Upper lobe of left lung (tissue), 6 donors: ENCODE data around the gene DOCK1. TPM values are rescaled to one million over a fixed set of nuclear protein-coding genes. Genes with fewer than 3 reads are reported as not detected.

Experiments
- ATAC-seq, 2 donors: fragments of 200-7000 bp; cut with Tn5 transposase; one replicate each; pipeline ENCODE4 v1.9.1; 2022; ENCODE audit warnings: mild to moderate bottlenecking in 2 of 2, moderate library complexity in 2 of 2; ENCODE audit not compliant: low FRiP score in 2 of 2
- DNase-seq, 2 donors: peaks; one replicate each; pipeline ENCODE4 v3.0.0-alpha.2; 2019 to 2020
- H3K27ac ChIP-seq, 4 donors: fragments of 200-600 bp; sonication (generic); one replicate each; pipeline ENCODE4 v1.5.1; 2016 to 2019
- H3K27me3 ChIP-seq, 4 donors: fragments of 200-600 bp; sonication (generic); one replicate each; pipeline ENCODE4 v1.5.1; 2017 to 2019
- H3K36me3 ChIP-seq, 4 donors: fragments of 200-600 bp; sonication (generic); one replicate each; pipeline ENCODE4 v1.5.1; 2016 to 2019
- H3K4me1 ChIP-seq, 4 donors: fragments of 200-600 bp; sonication (generic); one replicate each; pipeline ENCODE4 v1.5.1; 2018 to 2019
- H3K4me3 ChIP-seq, 4 donors: fragments of 200-600 bp; sonication (generic); one replicate each; pipeline ENCODE4 v1.5.1; 2017 to 2019; ENCODE audit warnings: mild to moderate bottlenecking in 2 of 4, moderate library complexity in 1 of 4
- H3K9me3 ChIP-seq, 4 donors: fragments of 200-600 bp; sonication (generic); one replicate each; pipeline ENCODE4 v1.5.1; 2018 to 2019
- EP300 ChIP-seq, 4 donors: sonication (generic); formaldehyde crosslinking; IDR thresholded peaks; one replicate each; pipeline ENCODE4 v1.5.1; 2017; ENCODE audit warnings: antibody characterized with exemption in 4 of 4, control low read depth in 2 of 4
- POLR2A ChIP-seq, 4 donors: fragments of 450-650 bp; IDR thresholded peaks; one replicate each; pipeline ENCODE4 v1.5.1; 2016 to 2017; ENCODE audit warnings: antibody characterized with exemption in 4 of 4, mild to moderate bottlenecking in 2 of 4
- POLR2AphosphoS5 ChIP-seq, 2 donors: sonication (generic); formaldehyde crosslinking; IDR thresholded peaks; one replicate each; pipeline ENCODE4 v1.5.1; 2017; ENCODE audit warnings: antibody characterized with exemption in 2 of 2
- WGBS, 2 donors: methylation state at CpG; one replicate each; pipeline ENCODE4 v1.1.5; 2017 to 2018; 5-methylcytosine and 5-hydroxymethylcytosine counted together
- total RNA-seq, 6 donors: library from RNA; depleted of rRNA in 4 of 6; stranded (reverse); fragments of >200 nt in 4 of 6; gene quantifications; one replicate each; pipeline versions ENCODE4 v1.1.0 to v1.2.1, GENCODE V29; 2016 to 2021
- TF ChIP-seq, protein P1 (sequence below), 6 experiments: fragments of 450-650 bp in 4 of 6; fragments of 200-600 bp in 2 of 6; sonication (generic) in 2 of 6; IDR thresholded peaks; one replicate each; pipeline ENCODE4 v1.5.1; 2016 to 2019; ENCODE audit warnings: antibody characterized with exemption in 6 of 6
- donor health status: DM: no; HTN: no; CAD: no; lungs with moderate emphysema.
- donor health status: DM: no; HTN: yes; CAD: no; lungs with severe emphysema.

DOCK1 gene
- total RNA-seq, 6 donors from 2014 or later = 37.5 to 63.9 (median 45.8) TPM

DNA sequence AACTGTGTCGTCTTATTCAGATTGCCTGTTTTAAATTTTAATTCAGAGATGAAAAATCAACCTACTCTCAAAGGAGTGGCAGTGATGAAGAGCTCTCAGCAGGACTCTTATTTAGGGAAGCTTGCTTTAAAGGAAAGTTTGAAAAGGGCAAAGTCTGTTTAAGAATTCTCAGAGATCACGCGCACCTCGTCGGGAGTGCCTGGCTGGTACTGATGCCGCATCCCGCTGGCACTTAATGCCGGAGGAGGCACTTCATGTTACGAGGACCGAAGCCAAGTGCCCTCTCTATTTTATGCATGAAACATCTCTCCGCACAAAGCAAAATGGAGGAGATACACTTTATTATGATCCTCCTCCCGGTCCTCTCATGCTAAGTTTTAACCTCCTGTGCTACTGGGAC lies 362.2 kb downstream of the DOCK1 start:
- ATAC-seq (no peak), DNase-seq (no peak)
- H3K27me3 ChIP-seq = no peaks in the 10 kb centered on the region
- peaks cover 0 to 6% (median 0%) of the 10 kb centered on the region in 4 donors for H3K4me1 ChIP-seq
- no peaks in the 10 kb centered on the region for H3K9me3 ChIP-seq
- 74 to 85% methylated on average over 12 of the region's 12 CpGs for WGBS, 2 donors
- no peak overlapping the region for H3K4me3 ChIP-seq
- peaks cover 0 to under 1% (median 0%) of the 10 kb centered on the region in 4 donors for H3K36me3 ChIP-seq
- TF ChIP-seq POLR2A (IDR thresholded peaks at IDR 0.05) (no peak), POLR2AphosphoS5 (IDR thresholded peaks at IDR 0.05) (no peak)
- H3K27ac ChIP-seq = no peak overlapping the region

DNA sequence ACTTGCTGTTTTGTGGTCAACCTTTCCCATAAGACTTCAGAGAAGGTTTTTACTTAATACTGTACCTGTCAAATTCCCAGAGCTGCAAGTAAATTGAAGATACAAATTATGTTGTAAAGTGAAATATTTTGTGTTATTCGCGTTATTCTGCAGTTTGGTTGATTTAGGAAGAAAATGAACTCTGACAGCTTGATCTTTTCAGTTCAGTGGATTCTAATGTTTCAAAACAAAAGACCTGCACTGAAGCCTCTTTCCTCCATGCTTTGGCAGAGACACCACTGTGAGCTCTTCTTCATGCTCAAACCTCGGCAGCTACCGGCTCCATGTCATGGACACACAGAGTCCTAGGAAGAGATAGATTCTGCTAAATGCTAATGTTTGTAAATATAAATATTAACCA lies 366.8 kb downstream of the DOCK1 start:
- H3K9me3 ChIP-seq = no peaks in the 10 kb centered on the region
- no peak overlapping the region for H3K27ac ChIP-seq
- no peak overlapping the region for H3K4me3 ChIP-seq
- ATAC-seq = no peak
- no peaks in the 10 kb centered on the region for H3K27me3 ChIP-seq
- H3K36me3 ChIP-seq = peaks cover 0 to 5% (median 0%) of the 10 kb centered on the region in 4 donors
- WGBS, 2 donors = 85 to 93% methylated on average over 4 of the region's 4 CpGs
- TF ChIP-seq POLR2A (IDR thresholded peaks at IDR 0.05) = no peak
- no peak for TF ChIP-seq EP300 (IDR thresholded peaks at IDR 0.05)
- TF ChIP-seq, protein P1, sequence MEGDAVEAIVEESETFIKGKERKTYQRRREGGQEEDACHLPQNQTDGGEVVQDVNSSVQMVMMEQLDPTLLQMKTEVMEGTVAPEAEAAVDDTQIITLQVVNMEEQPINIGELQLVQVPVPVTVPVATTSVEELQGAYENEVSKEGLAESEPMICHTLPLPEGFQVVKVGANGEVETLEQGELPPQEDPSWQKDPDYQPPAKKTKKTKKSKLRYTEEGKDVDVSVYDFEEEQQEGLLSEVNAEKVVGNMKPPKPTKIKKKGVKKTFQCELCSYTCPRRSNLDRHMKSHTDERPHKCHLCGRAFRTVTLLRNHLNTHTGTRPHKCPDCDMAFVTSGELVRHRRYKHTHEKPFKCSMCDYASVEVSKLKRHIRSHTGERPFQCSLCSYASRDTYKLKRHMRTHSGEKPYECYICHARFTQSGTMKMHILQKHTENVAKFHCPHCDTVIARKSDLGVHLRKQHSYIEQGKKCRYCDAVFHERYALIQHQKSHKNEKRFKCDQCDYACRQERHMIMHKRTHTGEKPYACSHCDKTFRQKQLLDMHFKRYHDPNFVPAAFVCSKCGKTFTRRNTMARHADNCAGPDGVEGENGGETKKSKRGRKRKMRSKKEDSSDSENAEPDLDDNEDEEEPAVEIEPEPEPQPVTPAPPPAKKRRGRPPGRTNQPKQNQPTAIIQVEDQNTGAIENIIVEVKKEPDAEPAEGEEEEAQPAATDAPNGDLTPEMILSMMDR (IDR thresholded peaks at IDR 0.05) = no peak
- no peak for TF ChIP-seq POLR2AphosphoS5 (IDR thresholded peaks at IDR 0.05)
- no peaks in the 10 kb centered on the region for H3K4me1 ChIP-seq
- DNase-seq = no peak

DNA sequence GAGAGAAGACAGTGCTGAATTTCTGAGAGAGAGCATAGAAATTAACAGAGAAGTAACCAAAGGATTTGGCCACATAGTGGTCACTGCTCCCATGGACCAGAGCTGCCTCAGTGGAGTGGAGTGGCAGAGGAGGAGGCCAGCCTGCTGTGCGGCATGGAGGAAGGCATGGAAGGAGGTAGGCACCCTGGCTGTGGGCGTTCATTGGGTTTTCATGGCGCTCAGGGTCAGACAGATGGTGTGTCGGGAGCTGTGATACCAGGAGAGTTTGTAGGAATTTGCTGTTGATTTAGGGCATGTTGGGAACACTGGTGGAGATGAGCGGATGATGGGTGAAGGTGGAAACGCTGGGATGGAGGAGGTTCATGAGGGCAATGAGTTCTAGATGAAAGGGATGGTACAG lies 370.0 kb downstream of the DOCK1 start:
- H3K4me3 ChIP-seq = no peak overlapping the region
- ATAC-seq (no peak), DNase-seq (no peak)
- TF ChIP-seq POLR2A (IDR thresholded peaks at IDR 0.05) (no peak), POLR2AphosphoS5 (IDR thresholded peaks at IDR 0.05) (no peak), EP300 (IDR thresholded peaks at IDR 0.05) (no peak)
- TF ChIP-seq, protein P1 (IDR thresholded peaks at IDR 0.05) = no peak
- peaks cover 0 to 6% (median 2%) of the 10 kb centered on the region in 4 donors for H3K4me1 ChIP-seq
- H3K36me3 ChIP-seq = peaks cover 0 to 5% (median 0%) of the 10 kb centered on the region in 4 donors
- WGBS, 2 donors = 91 to 97% methylated on average over 6 of the region's 6 CpGs
- H3K27me3 ChIP-seq = no peaks in the 10 kb centered on the region
- no peaks in the 10 kb centered on the region for H3K9me3 ChIP-seq
- H3K27ac ChIP-seq = no peak overlapping the region

DNA sequence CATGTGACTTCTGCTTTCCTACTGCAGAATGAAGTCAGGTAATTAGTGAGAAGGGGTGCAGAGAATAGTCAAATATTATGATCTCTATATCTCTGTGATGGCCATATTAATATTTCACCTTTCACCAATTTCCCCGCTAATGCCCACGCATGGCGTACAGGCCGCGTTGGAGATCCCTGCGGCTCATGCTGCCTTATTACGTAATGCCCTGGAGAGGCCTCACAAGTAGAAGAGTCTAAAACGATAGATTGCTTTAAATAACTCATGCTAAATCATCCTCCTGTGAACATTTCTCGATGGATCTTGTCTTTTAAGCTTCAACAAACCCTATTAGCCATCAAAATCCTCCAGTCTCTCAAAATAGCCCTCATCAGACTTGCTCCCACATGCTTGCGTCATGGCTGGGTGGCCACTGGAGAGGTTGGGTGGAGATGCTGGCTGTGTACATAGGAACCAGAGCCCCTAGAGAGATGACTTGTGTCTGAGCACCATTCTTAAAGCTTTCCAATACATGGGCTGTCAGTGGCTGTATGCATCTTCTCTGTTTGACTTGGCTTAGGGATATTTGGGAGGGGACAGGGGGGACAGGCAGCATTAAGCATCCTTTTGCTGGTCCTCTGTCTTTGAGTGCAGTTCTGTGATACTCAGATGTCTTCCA lies 370.7 kb downstream of the DOCK1 start:
- WGBS, 2 donors = 89 to 94% methylated on average over 10 of the region's 10 CpGs
- TF ChIP-seq EP300 (IDR thresholded peaks at IDR 0.05) = no peak
- no peak for TF ChIP-seq POLR2A (IDR thresholded peaks at IDR 0.05)
- TF ChIP-seq POLR2AphosphoS5 (IDR thresholded peaks at IDR 0.05) = no peak
- TF ChIP-seq, protein P1 (IDR thresholded peaks at IDR 0.05) = no peak
- DNase-seq (no peak), ATAC-seq (no peak)
- Histone ChIP-seq H3K4me3 (no peak overlapping the region), H3K36me3 (peaks cover 0 to 5% (median 0%) of the 10 kb centered on the region in 4 donors), H3K27me3 (no peaks in the 10 kb centered on the region), H3K9me3 (no peaks in the 10 kb centered on the region), H3K27ac (no peak overlapping the region), H3K4me1 (peaks cover 0 to 6% (median 2%) of the 10 kb centered on the region in 4 donors)

DNA sequence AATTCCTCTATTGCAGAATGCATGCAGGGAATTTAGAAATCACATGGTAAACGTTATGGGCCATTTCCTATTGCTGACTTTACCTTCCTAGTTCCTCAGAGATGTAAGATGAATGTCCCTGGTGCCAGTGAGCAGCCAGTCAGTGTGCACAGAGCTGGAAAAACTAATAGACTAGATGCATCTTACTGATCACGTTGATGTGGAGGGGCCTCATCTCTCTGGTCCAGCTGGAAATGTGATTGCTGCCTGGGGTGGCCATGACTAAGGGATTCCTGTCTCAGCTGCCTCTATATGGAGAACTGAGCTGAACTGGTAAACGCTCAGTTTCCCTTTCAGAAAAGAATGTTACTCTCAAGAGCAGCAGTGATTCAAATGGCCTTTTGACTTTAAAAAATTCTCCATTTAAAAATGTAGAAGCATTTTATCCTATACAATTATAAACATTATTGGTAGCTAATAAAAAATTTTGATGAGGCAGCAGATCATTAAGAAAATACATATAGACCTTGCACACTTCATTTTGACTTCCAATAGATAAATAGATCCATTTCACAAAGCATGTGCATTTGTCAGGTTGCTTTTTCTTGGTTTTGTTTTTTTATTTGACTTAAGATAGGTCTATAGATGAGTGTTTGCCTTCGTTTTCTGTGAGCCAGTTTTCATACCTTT lies 371.7 kb downstream of the DOCK1 start:
- ATAC-seq (no peak), DNase-seq (no peak)
- 66 to 72% methylated on average over 4 of the region's 4 CpGs for WGBS, 2 donors
- Histone ChIP-seq H3K27me3 (no peaks in the 10 kb centered on the region), H3K4me3 (no peak overlapping the region), H3K9me3 (no peaks in the 10 kb centered on the region), H3K4me1 (peaks cover 0 to 6% (median 2%) of the 10 kb centered on the region in 4 donors), H3K27ac (no peak overlapping the region), H3K36me3 (peaks cover 0 to 5% (median 0%) of the 10 kb centered on the region in 4 donors)
- TF ChIP-seq EP300 (IDR thresholded peaks at IDR 0.05) (no peak), POLR2A (IDR thresholded peaks at IDR 0.05) (no peak), POLR2AphosphoS5 (IDR thresholded peaks at IDR 0.05) (no peak)
- TF ChIP-seq, protein P1 (IDR thresholded peaks at IDR 0.05) = no peak
